Mucosa of descending colon (tissue), 3 donors: ENCODE data around the gene ADARB1. TPM values are rescaled to one million over a fixed set of nuclear protein-coding genes. Genes with fewer than 3 reads are reported as not detected.

Source experiments
- ATAC-seq: fragments of 200-7000 bp; cut with Tn5 transposase; one replicate; pipeline ENCODE4 v1.9.1; 2020; ENCODE audit warnings: mild to moderate bottlenecking, moderate library complexity
- DNase-seq, 3 donors: peaks; one replicate each; pipeline ENCODE4 v3.0.0-alpha.2; 2020
- H3K36me3 ChIP-seq: fragments of 200-600 bp; one replicate; pipeline ENCODE4 v1.8.0; 2021; ENCODE audit warnings: low read depth, mild to moderate bottlenecking
- H3K4me1 ChIP-seq: fragments of 200-600 bp; one replicate; pipeline ENCODE4 v1.8.0; 2021; ENCODE audit warnings: low read depth, mild to moderate bottlenecking
- H3K4me3 ChIP-seq: fragments of 200-600 bp; one replicate; pipeline ENCODE4 v1.8.0; 2021; ENCODE audit warnings: mild to moderate bottlenecking
- H3K9me3 ChIP-seq: fragments of 200-600 bp; one replicate; pipeline ENCODE4 v1.8.0; 2021; ENCODE audit warnings: mild to moderate bottlenecking
- intact Hi-C, 2 donors: fragments of 100-400 bp; cut with DNase I in 1 of 2; cut with micrococcal nuclease in 1 of 2; formaldehyde crosslinking; loops; one replicate each; pipeline versions ENCODE4 v1.11.0 to v1.11.1; 2022; cut with DNase I, micrococcal nuclease
- total RNA-seq, 3 donors: library from RNA; stranded (reverse); fragmentation: NEBNext Ultra II Directional in 2 of 3; extraction: Animal tissue kit (Norgen Biotek cat#: 25700) in 2 of 3; gene quantifications; one replicate each; pipeline versions ENCODE4 v1.2.1 to v1.2.4, GENCODE V29; 2021 to 2023
- TF ChIP-seq, protein P1 (sequence below): fragments of 200-600 bp; IDR thresholded peaks from one replicate; pipeline ENCODE4 v1.8.0; 2022; ENCODE audit warnings: antibody characterized with exemption, mild to moderate bottlenecking
- donor health status: DM: no; HTN: no; CAD: no; lungs with moderate emphysema.
- donor health status: DM: no; HTN: no; CAD: no.
- donor health status: DM: no; HTN: yes; CAD: no.

Gene ADARB1
- total RNA-seq, 3 donors from 2014 or later: 5.4 to 91.2 (median 8.8) TPM

GRCh38 chr21:45151445-45152160, 77.2 kb downstream of the ADARB1 start:
- no peaks in the 10 kb centered on the region for H3K9me3 ChIP-seq
- no peak overlapping the region for H3K4me3 ChIP-seq
- no peaks in the 10 kb centered on the region for H3K4me1 ChIP-seq
- no peaks in the 10 kb centered on the region for H3K36me3 ChIP-seq
- ATAC-seq (no peak), DNase-seq (no peak)
- TF ChIP-seq, protein P1, sequence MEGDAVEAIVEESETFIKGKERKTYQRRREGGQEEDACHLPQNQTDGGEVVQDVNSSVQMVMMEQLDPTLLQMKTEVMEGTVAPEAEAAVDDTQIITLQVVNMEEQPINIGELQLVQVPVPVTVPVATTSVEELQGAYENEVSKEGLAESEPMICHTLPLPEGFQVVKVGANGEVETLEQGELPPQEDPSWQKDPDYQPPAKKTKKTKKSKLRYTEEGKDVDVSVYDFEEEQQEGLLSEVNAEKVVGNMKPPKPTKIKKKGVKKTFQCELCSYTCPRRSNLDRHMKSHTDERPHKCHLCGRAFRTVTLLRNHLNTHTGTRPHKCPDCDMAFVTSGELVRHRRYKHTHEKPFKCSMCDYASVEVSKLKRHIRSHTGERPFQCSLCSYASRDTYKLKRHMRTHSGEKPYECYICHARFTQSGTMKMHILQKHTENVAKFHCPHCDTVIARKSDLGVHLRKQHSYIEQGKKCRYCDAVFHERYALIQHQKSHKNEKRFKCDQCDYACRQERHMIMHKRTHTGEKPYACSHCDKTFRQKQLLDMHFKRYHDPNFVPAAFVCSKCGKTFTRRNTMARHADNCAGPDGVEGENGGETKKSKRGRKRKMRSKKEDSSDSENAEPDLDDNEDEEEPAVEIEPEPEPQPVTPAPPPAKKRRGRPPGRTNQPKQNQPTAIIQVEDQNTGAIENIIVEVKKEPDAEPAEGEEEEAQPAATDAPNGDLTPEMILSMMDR: no peak
- intact Hi-C loops: no loop called here

DNA sequence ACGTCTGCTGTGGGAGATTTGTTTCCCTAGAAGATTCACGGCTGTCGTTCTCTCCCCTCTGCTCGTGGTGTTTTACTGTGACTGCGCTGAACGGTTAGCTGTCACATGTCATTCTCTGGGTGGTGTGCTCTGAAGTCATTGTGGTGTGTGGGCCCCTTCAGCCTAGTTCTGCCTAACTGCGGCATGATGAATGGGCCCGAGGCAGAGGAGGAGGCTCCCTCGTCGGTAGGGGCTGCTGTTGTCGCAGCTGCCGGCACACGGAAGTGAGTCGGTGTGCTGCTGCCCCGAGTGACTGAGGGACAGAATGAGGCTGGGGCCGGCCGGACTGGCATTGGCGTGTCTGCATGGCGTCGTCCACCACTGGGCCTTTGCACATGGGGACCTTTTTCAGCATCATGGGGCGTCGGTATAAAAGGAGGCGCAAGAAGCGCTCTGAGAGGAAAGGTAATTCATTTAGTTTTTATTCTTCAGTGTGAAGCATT, 77.9 kb downstream of the ADARB1 start:
- Histone ChIP-seq H3K36me3 (no peaks in the 10 kb centered on the region), H3K4me3 (no peak overlapping the region), H3K4me1 (no peaks in the 10 kb centered on the region), H3K9me3 (no peaks in the 10 kb centered on the region)
- peak; percentile 78 for ATAC-seq
- intact Hi-C loops: no loop called here
- TF ChIP-seq, protein P1: no peak
- peak; percentile 51 to 72 (median 51) for DNase-seq

DNA sequence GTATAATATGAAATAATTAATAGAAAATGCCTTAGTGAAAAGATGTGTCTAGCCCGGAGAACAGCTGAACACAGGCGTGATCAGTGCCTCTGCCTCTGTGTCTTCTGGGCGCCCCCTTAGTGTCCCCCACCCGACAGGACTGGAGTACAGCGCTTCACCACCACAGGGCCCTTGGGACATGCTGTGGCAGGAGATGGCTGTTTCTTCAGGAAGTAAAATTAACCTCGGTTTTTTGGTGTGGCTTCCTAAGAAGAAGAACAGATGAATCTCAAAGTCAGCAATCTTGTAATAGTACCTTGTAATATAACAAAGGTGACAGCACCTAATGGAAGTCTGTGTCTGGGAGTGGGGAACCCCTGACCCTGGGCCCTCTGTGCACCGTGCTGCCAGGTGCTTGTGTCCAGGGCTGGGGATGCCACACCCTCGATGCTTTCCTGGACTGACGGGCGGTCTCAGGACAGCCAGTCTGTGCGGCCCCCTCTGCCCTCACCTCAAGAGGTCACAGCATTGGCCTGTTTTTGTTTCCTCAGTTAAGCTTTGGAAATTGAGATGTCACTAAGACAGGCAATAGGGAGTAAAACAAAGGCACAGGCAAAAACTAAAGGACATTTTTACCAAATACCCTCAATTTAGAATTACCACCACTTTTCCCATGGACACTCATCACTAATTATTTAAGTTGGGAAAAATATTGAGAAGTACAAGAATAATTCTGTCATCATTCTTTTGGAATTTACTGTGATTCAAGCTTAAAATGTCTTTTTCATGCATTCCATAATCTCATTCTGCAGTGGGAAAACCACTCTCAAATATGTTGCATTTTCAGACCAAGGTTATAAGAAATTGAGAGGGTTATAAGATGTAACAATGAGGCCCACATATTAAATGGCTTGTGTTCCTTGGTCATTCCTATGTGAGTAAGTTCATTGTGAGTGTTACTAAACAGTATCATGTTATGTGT, 79.3 kb downstream of the ADARB1 start:
- no peaks in the 10 kb centered on the region for H3K36me3 ChIP-seq
- intact Hi-C loops: no loop called here
- no peak overlapping the region for H3K4me3 ChIP-seq
- no peaks in the 10 kb centered on the region for H3K9me3 ChIP-seq
- DNase-seq (peak in 1 of 3 donors; percentile 35), ATAC-seq (no peak)
- H3K4me1 ChIP-seq: no peaks in the 10 kb centered on the region
- TF ChIP-seq, protein P1: no peak

DNA sequence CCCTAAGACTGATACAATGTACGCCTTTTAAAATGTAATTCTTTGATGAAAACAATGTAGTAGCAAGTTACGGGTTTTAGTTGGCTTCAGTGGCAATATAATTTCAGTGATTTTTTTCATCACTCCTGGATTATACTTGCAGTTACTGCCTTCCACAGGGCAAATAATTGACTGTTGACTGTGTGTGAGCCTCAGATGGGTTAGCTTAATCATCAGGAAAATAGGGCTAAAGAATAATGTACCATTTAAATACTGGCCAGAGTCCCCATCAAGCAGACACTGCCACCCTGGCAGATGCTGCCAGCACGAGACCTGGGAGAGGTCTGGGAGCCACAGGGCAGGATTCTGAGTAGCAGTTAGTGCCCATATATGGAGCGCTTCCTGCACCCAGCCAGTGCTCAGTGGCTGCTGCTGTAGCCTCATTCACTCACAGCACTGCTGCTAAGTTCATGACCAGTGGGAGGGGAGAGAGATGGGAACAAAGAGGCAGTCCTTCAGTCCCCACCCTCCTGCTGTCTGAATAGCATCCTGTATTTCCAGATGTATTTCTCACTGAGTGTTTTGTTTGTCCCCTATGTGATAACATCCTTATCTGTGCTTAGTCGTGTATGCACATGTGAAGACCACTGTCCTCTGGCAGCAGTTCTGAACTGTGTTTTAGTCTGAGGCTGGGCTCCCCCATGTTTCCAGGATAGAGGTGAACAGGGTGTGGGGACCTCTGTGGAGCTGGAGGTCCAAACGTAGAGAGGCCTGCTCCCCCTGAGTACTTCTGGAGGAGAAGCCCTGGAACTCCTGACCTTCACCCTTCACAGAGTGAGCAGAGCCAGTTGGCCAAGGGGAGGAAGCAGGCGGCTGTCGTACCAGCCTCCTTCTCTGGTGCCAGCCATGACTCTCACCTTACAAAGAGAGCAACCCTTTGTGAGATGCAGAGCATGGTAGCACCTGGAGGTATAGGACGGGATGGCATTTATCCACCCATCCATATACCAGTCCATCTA, 80.4 kb downstream of the ADARB1 start:
- Histone ChIP-seq H3K36me3 (no peaks in the 10 kb centered on the region), H3K4me3 (no peak overlapping the region), H3K9me3 (no peaks in the 10 kb centered on the region), H3K4me1 (no peaks in the 10 kb centered on the region)
- TF ChIP-seq, protein P1: no peak
- DNase-seq: no peak
- peak; percentile 50 for ATAC-seq
- intact Hi-C loops: no loop called here

- H3K4me3 ChIP-seq: no peak overlapping the region
- no peak for ATAC-seq
Measured at GRCh38 chr21:45155910-45156309, 81.5 kb downstream of the ADARB1 start.

More at GRCh38 chr21:45155910-45156309, 81.5 kb downstream of the ADARB1 start:
- intact Hi-C loops: no loop called here
- Histone ChIP-seq H3K9me3 (no peaks in the 10 kb centered on the region), H3K36me3 (no peaks in the 10 kb centered on the region), H3K4me1 (no peaks in the 10 kb centered on the region)
- DNase-seq: no peak
- TF ChIP-seq, protein P1: no peak
